Endothelial cell of umbilical vein (primary cell): ENCODE results near the gene CISH. TPM values are rescaled to one million over a fixed set of nuclear protein-coding genes. Genes with fewer than 3 reads are reported as not detected.

Experiments used
- BruUV-seq: library from RNA; stranded (reverse); fragments of 400-500 nt; replicated peaks from 2 replicates; lab custom pipeline; 2021; lab: Mats Ljungman, UMichigan
- CTCF ChIA-PET: fragments of 300-600, 350-600 bp; sonication (Branson Sonifier 250); formaldehyde crosslinking; loops from one replicate; lab custom pipeline; 2021; ENCODE audit warnings: antibody characterized with exemption, inconsistent platforms; lab: Charles Lee
- POLR2A ChIA-PET: fragments of 300-600, 350-600 bp; sonication (Branson Sonifier 250); formaldehyde crosslinking; loops from one replicate; lab custom pipeline; 2021; ENCODE audit warnings: antibody characterized with exemption, inconsistent platforms; lab: Charles Lee
- DNase-seq: peaks from one replicate; pipeline ENCODE4 v3.0.0-alpha.2; 2011; ENCODE audit warnings: low read depth, low spot score
- FAIRE-seq: peaks from 2 replicates; lab custom pipeline; 2011; peaks lifted over from hg19 to GRCh38; lab: Jason Lieb, UNC
- H2AFZ ChIP-seq: 2 replicates; pipeline ENCODE4 v1.6.0; 2012; ENCODE audit warnings: low read depth, low read length, control low read depth, inconsistent platforms
- H3K27ac ChIP-seq: 2 replicates; pipeline ENCODE4 v1.5.1; 2011; ENCODE audit warnings: low read depth, mild to moderate bottlenecking, control low read depth, low read length, moderate library complexity; ENCODE audit not compliant: insufficient read depth
- H3K27me3 ChIP-seq, 2 experiments: 2 replicates each; pipeline versions ENCODE4 v1.6.0 to v1.6.1; 2011; ENCODE audit warnings: low read length in 2 of 2, mixed read lengths in 1 of 2; ENCODE audit not compliant: control insufficient read depth in 2 of 2, insufficient read depth in 2 of 2
- H3K36me3 ChIP-seq, 2 experiments: 2 replicates in 1 of 2; 3 replicates in 1 of 2; pipeline ENCODE4 v1.5.1; 2011; ENCODE audit warnings: low read length in 2 of 2, mild to moderate bottlenecking in 1 of 2, moderate library complexity in 1 of 2; ENCODE audit not compliant: control insufficient read depth in 2 of 2, insufficient read depth in 2 of 2; ENCODE audit errors: extremely low read depth in 1 of 2
- H3K4me1 ChIP-seq: 3 replicates; pipeline ENCODE4 v1.5.1; 2011; ENCODE audit warnings: mild to moderate bottlenecking, low read length; ENCODE audit not compliant: control insufficient read depth, insufficient read depth; ENCODE audit errors: extremely low read depth
- H3K4me2 ChIP-seq: 2 replicates; pipeline ENCODE4 v1.6.1; 2011; ENCODE audit warnings: low read length, control low read depth, mixed read lengths; ENCODE audit not compliant: insufficient read depth
- H3K4me3 ChIP-seq, 3 experiments: fragments of 200-600 bp in 1 of 3; sonication (generic), shearing (Covaris generic) in 1 of 3; replicated peaks in 1 of 3; 2 replicates each; pipeline ENCODE4 v1.5.1; 2011 to 2016; ENCODE audit warnings: control low read depth in 3 of 3, low read length in 3 of 3, mild to moderate bottlenecking in 2 of 3, inconsistent platforms in 1 of 3, low read depth in 1 of 3, moderate library complexity in 1 of 3; ENCODE audit not compliant: insufficient read depth in 1 of 3
- H3K79me2 ChIP-seq: 2 replicates; pipeline ENCODE4 v1.6.0; 2012; ENCODE audit warnings: low read length, inconsistent platforms; ENCODE audit not compliant: control insufficient read depth, insufficient read depth
- H3K9ac ChIP-seq: replicated peaks from 2 replicates; pipeline ENCODE3; 2011; ENCODE audit warnings: low read length, control low read depth; ENCODE audit not compliant: insufficient read depth; ENCODE audit errors: extremely low read depth
- H3K9me1 ChIP-seq: replicated peaks from 3 replicates; pipeline ENCODE4 v1.6.0; 2011; ENCODE audit warnings: mild to moderate bottlenecking, low read length; ENCODE audit not compliant: control insufficient read depth, insufficient read depth; ENCODE audit errors: extremely low read depth
- H3K9me3 ChIP-seq: replicated peaks from 2 replicates; pipeline ENCODE4 v1.5.1; 2012; ENCODE audit warnings: low read length, inconsistent platforms; ENCODE audit not compliant: control insufficient read depth, insufficient read depth
- H4K20me1 ChIP-seq: replicated peaks from 2 replicates; pipeline ENCODE3; 2011; ENCODE audit warnings: mild to moderate bottlenecking, low read length; ENCODE audit not compliant: control insufficient read depth, insufficient read depth; ENCODE audit errors: extremely low read depth
- CTCF ChIP-seq, 2 donors: IDR thresholded peaks; 1 replicate in 1 of 2; 2 replicates in 1 of 2; pipeline ENCODE4 v1.5.1; 2011; ENCODE audit warnings: low read length in 2 of 2, mild to moderate bottlenecking in 2 of 2, moderate library complexity in 2 of 2, control low read depth in 1 of 2, inconsistent platforms in 1 of 2, low read depth in 1 of 2; ENCODE audit not compliant: insufficient read depth in 1 of 2; ENCODE audit errors: extremely low read depth in 1 of 2
- EZH2 ChIP-seq: IDR thresholded peaks from 2 replicates; pipeline ENCODE4 v1.6.1; 2012; ENCODE audit warnings: borderline replicate concordance, low read depth, mild to moderate bottlenecking, moderate library complexity, low read length, inconsistent platforms; ENCODE audit not compliant: severe bottlenecking
- FOS ChIP-seq: IDR thresholded peaks from 2 replicates; pipeline ENCODE4 v1.6.1; 2011; ENCODE audit warnings: mild to moderate bottlenecking, low read length, moderate library complexity, borderline replicate concordance; ENCODE audit not compliant: insufficient read depth
- GATA2 ChIP-seq: IDR thresholded peaks from 2 replicates; pipeline ENCODE4 v1.7.0; 2011; ENCODE audit warnings: low read depth, mild to moderate bottlenecking, moderate library complexity, mixed read lengths, low read length; ENCODE audit not compliant: insufficient read length, insufficient read depth
- JUN ChIP-seq: IDR thresholded peaks from 2 replicates; pipeline ENCODE4 v1.6.1; 2011; ENCODE audit warnings: borderline replicate concordance, low read depth; ENCODE audit not compliant: insufficient read length, insufficient read depth
- MAX ChIP-seq: IDR thresholded peaks from 2 replicates; pipeline ENCODE4 v1.6.1; 2011; ENCODE audit not compliant: insufficient read depth, insufficient read length
- MYC ChIP-seq: IDR thresholded peaks from one replicate; pipeline ENCODE4 v1.6.1; 2011; ENCODE audit warnings: mild to moderate bottlenecking, low read depth, low read length
- POLR2A ChIP-seq: IDR thresholded peaks from 2 replicates; pipeline ENCODE4 v1.6.1; 2012; ENCODE audit warnings: low read depth, mild to moderate bottlenecking, control low read depth, low read length
- POLR2AphosphoS5 ChIP-seq: IDR thresholded peaks from 2 replicates; pipeline ENCODE4 v1.6.1; 2012; ENCODE audit warnings: low read depth, mild to moderate bottlenecking, control low read depth, low read length, moderate library complexity; ENCODE audit not compliant: insufficient read depth
- dilution Hi-C: fragments of 300-500 bp; cut with MboI; formaldehyde crosslinking; loops from one replicate; pipeline ENCODE4 v1.15.0; 2019; ENCODE audit warnings: low sequenced_read_pairs; ENCODE audit not compliant: extremely low pct_ligation_motif_present
- intact Hi-C: fragments of 100-400 bp; cut with micrococcal nuclease; formaldehyde crosslinking; loops from one replicate; pipeline ENCODE4 v1.10.0; 2022
- polyA plus RNA-seq, 4 experiments: library from polyadenylated mRNA; depleted of rRNA in 3 of 4; stranded (reverse) in 3 of 4; unstranded in 1 of 4; fragments of >200 nt; gene quantifications; 2 replicates each; pipeline versions ENCODE4 v1.2.1 to v1.2.3, GENCODE V29; 2011 to 2012; ENCODE audit warnings: missing spikeins in 1 of 4
- total RNA-seq: library from RNA; stranded (reverse); gene quantifications from 2 replicates; pipeline ENCODE4 v1.2.3, GENCODE V29; 2021

CISH gene
- total and polyA plus RNA-seq, 2 donors (not counting 3 experiments of a cell fraction or from before 2014, with no cell fraction given) = 2.2 to 4.1 TPM

GRCh38 chr3:50626401-50626800 is 14.8 kb upstream of the CISH start:
- no peak overlapping the region for H3K9ac ChIP-seq
- H3K27ac ChIP-seq = no peak overlapping the region
- H3K27me3 ChIP-seq = no peaks in the 10 kb centered on the region
- no peaks in the 10 kb centered on the region for H3K9me3 ChIP-seq
- H3K4me2 ChIP-seq = no peak overlapping the region
- intact Hi-C loops = no loop called here
- H3K36me3 ChIP-seq = no peaks in the 10 kb centered on the region
- H3K9me1 ChIP-seq = no peaks in the 10 kb centered on the region
- dilution Hi-C loops = no loop called here
- peaks cover 7% of the 10 kb centered on the region for H3K4me1 ChIP-seq
- no peak for TF ChIP-seq MYC
- TF ChIP-seq CTCF (IDR thresholded peaks at IDR 0.05; ENCODE audit: extremely low read depth in 1 of 2, insufficient read depth in 1 of 2, low read depth in 1 of 2, low read length in 2 of 2) = no peak
- no peak for TF ChIP-seq FOS
- no peak for TF ChIP-seq GATA2
- no peak for TF ChIP-seq MAX
- TF ChIP-seq EZH2 = no peak
- TF ChIP-seq POLR2A = no peak
- no peak for TF ChIP-seq JUN
- no peak for TF ChIP-seq POLR2AphosphoS5
- CTCF ChIA-PET = interaction anchor here (1.3 kb wide), 1 partner anchor 10 kb away, joined by 4 read pairs; the partner anchor contains the start of gene MAPKAPK3
- H4K20me1 ChIP-seq = no peaks in the 10 kb centered on the region
- H3K79me2 ChIP-seq = no peaks in the 10 kb centered on the region
- POLR2A ChIA-PET = no interaction called here
- FAIRE-seq (no peak), DNase-seq (no peak)
- no peak overlapping the region for H2AFZ ChIP-seq
- no peak overlapping the region for H3K4me3 ChIP-seq
- no TSS peak for BruUV-seq
